DMS 273 (cell line): ENCODE measurements around the gene CRYZL1.
A peak's percentile ranks its signal among the peaks of the same experiment; 100 is the strongest.

Experiments used
- DNase-seq: peaks from one replicate; lab custom pipeline; 2025; ENCODE audit not compliant: unreplicated experiment; lab: John Stamatoyannopoulos, UW

Gene CRYZL1

GRCh38 chr21:33542640-33543504, 98.7 kb downstream of the CRYZL1 start, which contains the start of gene SON:
Gene SON, plus strand, starts transcription at chr21:33543038. Its CDS starts 55 bp downstream, at chr21:33543093.
- peak; percentile 99 for DNase-seq

- peak; percentile 95 for DNase-seq
Observed at GRCh38 chr21:33541756-33542639, 99.5 kb downstream of the CRYZL1 start, which contains the start of gene GART. Gene GART, minus strand, starts transcription at chr21:33542117. Its CDS starts 2,802 bp downstream, at chr21:33539315.

- peak; percentile 66 for DNase-seq
Observed at GRCh38 chr21:33541105-33541711, 100.3 kb downstream of the CRYZL1 start.

GRCh38 chr21:33540711-33541104, 100.8 kb downstream of the CRYZL1 start:
- DNase-seq: no peak

GRCh38 chr21:33539616-33540015, 101.9 kb downstream of the CRYZL1 start:
- DNase-seq: no peak
